Measurements from ENCODE around the gene KDM4F.
A peak's percentile ranks its signal among the peaks of the same experiment; 100 is the strongest.

Gene KDM4F

DNA sequence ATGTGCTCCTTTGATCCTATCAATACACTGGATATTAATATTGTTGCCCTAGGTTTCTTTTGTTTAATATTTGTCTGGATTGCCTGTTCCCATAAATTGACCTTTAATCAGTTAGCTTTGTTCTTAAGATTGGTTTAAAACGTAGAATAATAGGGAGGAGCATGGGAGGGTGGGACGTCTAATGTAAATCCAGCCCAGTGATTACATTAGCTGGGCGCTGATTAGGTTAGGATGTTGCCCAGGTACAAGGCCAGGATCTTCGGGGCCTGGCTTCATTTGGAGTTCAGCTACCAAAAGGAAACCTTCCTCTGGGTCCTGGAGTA, 17.5 kb downstream of the KDM4F start, which contains the start of gene SRSF8:
Gene SRSF8, plus strand, starts transcription at position 204 of the 323 bp plus-strand sequence. CDS start 308 bp downstream, outside the sequence.
- no peak for DNase-seq

DNA sequence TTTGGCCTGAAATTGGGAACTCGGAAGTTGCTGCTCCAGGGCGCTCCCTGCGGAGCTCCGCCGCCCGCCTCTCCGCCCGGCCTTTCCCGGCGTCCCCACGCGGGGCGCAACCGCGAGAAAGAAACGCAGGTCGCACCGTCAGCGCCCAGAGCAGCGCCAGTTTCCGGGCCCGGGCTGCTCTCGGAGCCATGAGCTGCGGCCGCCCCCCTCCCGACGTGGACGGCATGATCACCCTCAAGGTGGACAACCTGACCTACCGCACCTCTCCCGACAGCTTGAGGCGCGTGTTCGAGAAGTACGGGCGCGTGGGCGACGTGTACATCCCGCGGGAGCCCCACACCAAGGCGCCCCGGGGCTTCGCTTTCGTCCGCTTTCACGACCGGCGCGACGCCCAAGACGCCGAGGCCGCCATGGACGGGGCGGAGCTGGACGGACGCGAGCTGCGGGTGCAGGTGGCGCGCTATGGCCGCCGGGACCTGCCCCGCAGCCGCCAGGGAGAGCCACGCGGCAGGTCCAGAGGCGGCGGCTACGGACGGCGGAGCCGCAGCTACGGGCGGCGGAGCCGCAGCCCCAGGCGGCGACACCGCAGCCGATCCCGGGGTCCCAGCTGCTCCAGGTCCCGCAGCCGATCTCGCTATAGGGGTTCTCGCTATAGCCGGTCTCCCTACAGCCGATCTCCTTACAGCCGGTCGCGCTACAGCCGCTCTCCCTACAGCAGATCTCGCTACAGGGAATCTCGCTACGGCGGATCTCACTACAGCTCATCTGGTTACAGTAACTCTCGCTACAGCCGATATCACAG, 18.0 kb downstream of the KDM4F start:
- DNase-seq: peak; percentile 47 to 64

- DNase-seq: no peak
These were observed 18.6 kb downstream of the KDM4F start for GRCh38 chr11:95067841-95068219.

DNA sequence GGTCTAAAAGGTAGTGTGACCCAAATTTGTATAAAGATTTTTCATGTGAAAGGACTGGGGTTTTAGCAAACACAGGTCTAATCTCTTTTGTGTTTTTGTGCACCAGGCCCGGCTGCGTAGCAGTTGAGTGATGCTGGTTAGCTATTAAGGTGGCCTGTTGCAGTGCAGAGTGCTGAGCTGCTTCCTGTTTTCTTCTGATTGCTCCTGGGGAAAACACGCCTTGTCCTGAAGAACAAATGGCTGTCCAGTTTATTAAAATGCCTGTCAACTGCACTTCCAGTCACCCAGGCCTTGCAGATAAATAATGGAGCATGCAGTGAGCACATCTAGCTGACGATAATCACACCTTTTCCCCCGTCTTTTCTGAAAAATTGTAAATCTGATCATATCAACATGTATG, 19.3 kb downstream of the KDM4F start:
- peak; percentile 16 to 32 for DNase-seq

- no peak for DNase-seq
These were observed 21.2 kb downstream of the KDM4F start for GRCh38 chr11:95070471-95070870.

DNA sequence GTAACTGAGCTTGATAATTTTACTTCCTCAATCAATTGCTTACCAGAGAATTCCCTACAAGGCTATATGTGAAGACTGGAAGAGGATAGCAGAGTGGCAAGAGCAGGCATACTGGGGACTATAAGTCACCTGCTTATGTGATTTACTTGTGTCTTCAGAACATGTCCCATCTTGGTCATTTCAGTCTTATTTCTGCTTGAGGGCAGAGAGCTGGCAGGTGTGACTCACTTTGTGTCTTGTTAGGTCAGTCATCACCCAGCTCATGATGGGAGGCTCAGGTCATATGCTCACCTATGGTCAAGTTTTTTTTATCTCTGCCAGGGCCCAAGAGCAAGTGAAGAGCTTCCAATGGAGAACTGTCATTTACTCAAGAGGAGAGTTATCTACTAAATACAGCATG, 23.7 kb downstream of the KDM4F start:
- no peak for DNase-seq

- peak in 1 of 2 experiments; percentile 20 for DNase-seq
These were observed 25.8 kb downstream of the KDM4F start for GRCh38 chr11:95074792-95075563.

- DNase-seq: no peak
These were observed 27.2 kb downstream of the KDM4F start for GRCh38 chr11:95076416-95076815.

DNA sequence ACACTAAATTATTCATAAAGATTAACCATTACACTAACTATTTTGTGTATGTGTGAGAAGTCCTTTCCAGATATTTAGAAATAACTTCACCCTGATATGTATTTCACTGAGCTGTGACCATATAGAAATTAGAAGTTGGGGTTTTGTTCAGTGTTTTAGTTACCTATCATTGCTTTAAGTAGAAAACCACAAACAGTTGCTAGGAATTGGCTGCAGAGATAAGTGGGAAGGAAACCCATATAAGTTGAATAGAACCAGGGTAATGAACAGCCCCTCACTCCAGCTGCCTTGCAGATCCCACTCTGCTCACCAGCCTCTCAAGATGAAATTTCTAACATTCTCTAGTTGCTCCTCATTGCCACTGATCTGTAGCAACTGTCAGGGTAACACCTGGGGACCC, 27.8 kb downstream of the KDM4F start:
- DNase-seq: no peak

- DNase-seq: peak in 1 of 2 experiments; percentile 19
These were observed 29.3 kb downstream of the KDM4F start for GRCh38 chr11:95078526-95078925.

DNA sequence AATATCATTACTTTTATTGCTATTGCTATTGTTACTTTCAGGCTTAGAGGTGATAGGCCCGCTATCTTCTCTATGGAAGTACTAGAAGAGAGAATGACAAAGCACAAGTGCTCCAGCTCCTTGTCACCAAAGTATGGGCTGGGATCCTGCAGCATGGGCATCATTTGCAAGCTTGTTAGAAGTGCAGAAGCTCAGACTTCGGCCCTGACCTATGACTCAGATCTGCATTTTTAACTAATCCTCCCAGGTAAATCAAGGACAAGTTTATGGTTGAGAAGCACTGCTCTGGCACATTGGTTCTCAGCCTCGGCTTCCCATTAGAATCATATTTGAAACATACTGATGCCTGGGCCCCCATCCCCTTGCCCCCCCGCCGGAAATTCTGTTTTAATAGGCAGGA, 31.8 kb downstream of the KDM4F start:
- DNase-seq: no peak

- no peak for DNase-seq
These were observed 32.2 kb downstream of the KDM4F start for GRCh38 chr11:95081412-95081811.

DNA sequence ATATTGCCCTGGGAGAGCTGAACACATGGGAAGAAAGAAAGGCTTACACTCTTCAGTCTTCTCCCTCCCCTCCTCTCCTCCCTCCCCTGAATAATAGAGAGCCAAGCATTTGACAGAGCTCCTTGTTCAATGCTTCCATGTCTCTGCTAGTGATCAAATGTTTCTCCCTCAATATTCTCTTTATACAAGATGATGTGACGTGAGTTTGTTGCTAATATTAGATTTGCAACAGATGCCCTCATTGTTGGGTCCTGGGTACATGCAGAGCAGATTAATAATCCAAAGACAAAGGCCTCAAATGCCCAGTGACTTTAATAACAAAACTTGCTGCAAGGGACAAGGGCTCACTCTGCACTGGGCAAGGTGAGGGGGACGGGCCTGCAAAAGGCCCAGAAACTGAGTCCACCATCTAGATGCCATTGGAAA, 33.4 kb downstream of the KDM4F start:
- DNase-seq: no peak

GRCh38 chr11:95084509-95084908, 35.3 kb downstream of the KDM4F start:
- no peak for DNase-seq

GRCh38 chr11:95085117-95085816, 36.0 kb downstream of the KDM4F start:
- no peak for DNase-seq

GRCh38 chr11:95086151-95086550, 36.9 kb downstream of the KDM4F start:
- no peak for DNase-seq

DNA sequence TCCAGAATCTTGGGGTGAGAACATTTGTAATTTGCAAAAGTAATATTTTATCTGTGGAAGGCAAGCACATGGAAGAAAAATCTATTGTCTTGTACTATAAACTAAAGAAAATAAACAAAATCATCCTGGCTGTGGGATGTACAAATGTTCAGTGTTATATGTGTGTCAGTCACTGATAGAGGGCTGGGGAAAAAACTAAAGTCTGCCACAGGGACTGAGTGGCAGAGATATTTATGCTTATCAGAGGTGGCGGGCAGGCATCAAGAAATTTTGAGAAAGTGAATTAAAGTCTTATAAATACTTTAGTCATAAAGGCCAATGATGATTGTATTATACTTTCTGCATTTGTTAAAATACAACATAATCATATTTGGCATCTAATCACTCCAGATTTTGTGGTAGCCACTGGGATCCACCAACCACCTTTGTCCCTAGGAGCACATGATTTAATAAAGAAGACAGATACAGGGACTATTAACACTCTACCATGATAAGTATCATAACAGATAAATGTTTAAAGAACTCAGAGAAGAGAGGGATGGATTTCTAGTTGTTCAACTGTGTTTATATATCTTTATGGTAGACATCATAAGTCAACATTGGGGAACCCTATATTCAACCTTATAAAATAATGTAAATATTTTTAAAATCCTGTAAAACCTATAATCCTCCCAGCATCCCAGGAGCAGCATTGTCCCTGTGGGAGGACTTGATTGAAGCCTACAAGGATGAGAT, 37.8 kb downstream of the KDM4F start:
- DNase-seq: no peak

DNA sequence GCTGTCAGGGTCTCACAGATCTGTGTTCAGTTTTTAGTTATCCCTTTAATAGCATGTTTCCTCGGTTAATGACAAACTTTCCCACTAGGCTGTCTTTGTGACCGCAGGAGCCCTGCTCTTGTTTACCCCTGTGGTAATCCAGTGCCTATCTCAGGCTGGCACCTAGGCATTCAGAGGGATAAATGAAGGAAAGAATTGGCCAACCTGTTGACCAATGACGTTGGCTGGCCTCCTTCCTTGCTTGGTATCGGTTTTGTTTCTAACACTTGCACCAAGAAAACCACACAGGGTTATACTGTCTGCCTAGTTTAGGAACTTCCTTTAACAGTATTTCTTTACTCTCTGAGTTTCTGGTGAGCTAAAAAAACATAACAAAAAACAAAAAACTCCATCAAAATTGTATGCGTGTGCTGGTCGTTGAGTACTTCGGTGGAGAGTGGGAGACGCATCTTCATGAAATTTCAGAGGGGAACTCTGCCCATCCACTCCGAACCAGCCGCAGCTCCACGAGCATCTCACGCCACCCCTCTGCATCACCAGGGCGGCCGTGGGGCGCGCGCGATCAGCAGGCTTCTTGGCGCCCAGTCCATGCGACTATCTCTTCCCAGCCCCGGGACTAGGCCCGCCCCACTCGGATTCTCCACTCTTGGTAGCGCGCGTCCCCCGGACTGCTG, 39.9 kb downstream of the KDM4F start:
- DNase-seq: no peak

GRCh38 chr11:95089620-95090542, 40.7 kb downstream of the KDM4F start, which contains the start of gene ENDOD1:
Gene ENDOD1, plus strand, starts transcription at chr11:95089846. Its CDS starts 82 bp downstream, at chr11:95089928.
- peak; percentile 33 to 65 for DNase-seq

- DNase-seq: no peak
These were observed 42.5 kb downstream of the KDM4F start for GRCh38 chr11:95091663-95092180.
